Choroid plexus epithelial cell (primary cell): Measurements from ENCODE around the gene MBP.

Source experiments
- DNase-seq: peaks from one replicate; pipeline ENCODE4 v3.0.0-alpha.2; 2010; ENCODE audit warnings: low read depth
- H3K4me3 ChIP-seq: 2 replicates; pipeline ENCODE4 v1.5.1; 2011; ENCODE audit warnings: low read depth, mild to moderate bottlenecking, control low read depth, low read length, moderate library complexity
- CTCF ChIP-seq: conservative IDR thresholded peaks from 2 replicates; pipeline ENCODE4 v1.5.1; 2011; ENCODE audit warnings: low read depth, mild to moderate bottlenecking, control low read depth, inconsistent platforms, low read length, moderate library complexity

The MBP gene

GRCh38 chr18:77059294-77059916, 73.2 kb downstream of the MBP start:
- peak; percentile 92 for DNase-seq
- H3K4me3 ChIP-seq: no peak overlapping the region
- peak; percentile 70 for TF ChIP-seq CTCF

- TF ChIP-seq CTCF: no peak
- H3K4me3 ChIP-seq: no peak overlapping the region
- DNase-seq: no peak
Observed at GRCh38 chr18:77058290-77058835, 74.2 kb downstream of the MBP start.

- H3K4me3 ChIP-seq: no peak overlapping the region
- no peak for TF ChIP-seq CTCF
- peak; percentile 62 for DNase-seq
Observed at GRCh38 chr18:77057006-77057395, 75.6 kb downstream of the MBP start.

GRCh38 chr18:77056344-77057005, 76.1 kb downstream of the MBP start:
- no peak overlapping the region for H3K4me3 ChIP-seq
- peak; percentile 62 for DNase-seq
- TF ChIP-seq CTCF: no peak

GRCh38 chr18:77055429-77056300, 76.9 kb downstream of the MBP start:
- H3K4me3 ChIP-seq: no peak overlapping the region
- no peak for TF ChIP-seq CTCF
- peak; percentile 40 for DNase-seq

GRCh38 chr18:77054606-77055428, 77.8 kb downstream of the MBP start:
- peak; percentile 95 for TF ChIP-seq CTCF
- no peak overlapping the region for H3K4me3 ChIP-seq
- DNase-seq: peak; percentile 98
